Measurements from ENCODE around the gene ERVK3-1.

The ERVK3-1 gene

DNA sequence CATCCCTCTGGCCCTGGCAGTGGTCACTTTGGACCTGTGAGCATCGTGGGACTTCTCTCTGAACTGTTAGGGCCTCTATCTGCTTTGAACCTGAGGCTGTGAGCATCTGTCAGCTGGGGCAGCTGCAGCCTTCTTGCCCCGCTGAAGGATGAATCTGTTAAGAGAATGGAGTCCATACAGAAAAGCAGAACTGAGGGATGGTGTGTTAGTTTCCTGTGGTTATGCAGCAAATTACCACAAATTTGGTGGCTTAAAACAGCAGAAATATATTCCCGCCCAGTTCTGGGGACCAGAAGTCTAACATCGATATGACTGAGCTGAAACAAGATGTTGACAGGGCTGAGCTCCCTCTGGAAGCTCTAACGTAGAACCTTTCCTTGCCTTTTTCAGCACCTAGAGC is 59.0 kb downstream of the ERVK3-1 start:
- no peak for DNase-seq (ENCODE audit: low read depth in 3 of 3)
